GM12801 (cell line): Measurements from ENCODE around the gene ARHGAP44.

Experiments
- TF ChIP-seq, protein P1 (sequence below): IDR thresholded peaks from one replicate; pipeline ENCODE4 v1.5.1; 2011; ENCODE audit warnings: control low read depth; ENCODE audit not compliant: insufficient read length; ENCODE audit errors: extremely low read depth

ARHGAP44 gene

GRCh38 chr17:12990041-12990808 is 200.9 kb downstream of the ARHGAP44 start:
- TF ChIP-seq, protein P1, sequence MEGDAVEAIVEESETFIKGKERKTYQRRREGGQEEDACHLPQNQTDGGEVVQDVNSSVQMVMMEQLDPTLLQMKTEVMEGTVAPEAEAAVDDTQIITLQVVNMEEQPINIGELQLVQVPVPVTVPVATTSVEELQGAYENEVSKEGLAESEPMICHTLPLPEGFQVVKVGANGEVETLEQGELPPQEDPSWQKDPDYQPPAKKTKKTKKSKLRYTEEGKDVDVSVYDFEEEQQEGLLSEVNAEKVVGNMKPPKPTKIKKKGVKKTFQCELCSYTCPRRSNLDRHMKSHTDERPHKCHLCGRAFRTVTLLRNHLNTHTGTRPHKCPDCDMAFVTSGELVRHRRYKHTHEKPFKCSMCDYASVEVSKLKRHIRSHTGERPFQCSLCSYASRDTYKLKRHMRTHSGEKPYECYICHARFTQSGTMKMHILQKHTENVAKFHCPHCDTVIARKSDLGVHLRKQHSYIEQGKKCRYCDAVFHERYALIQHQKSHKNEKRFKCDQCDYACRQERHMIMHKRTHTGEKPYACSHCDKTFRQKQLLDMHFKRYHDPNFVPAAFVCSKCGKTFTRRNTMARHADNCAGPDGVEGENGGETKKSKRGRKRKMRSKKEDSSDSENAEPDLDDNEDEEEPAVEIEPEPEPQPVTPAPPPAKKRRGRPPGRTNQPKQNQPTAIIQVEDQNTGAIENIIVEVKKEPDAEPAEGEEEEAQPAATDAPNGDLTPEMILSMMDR = no peak

- TF ChIP-seq, protein P1 = no peak
Measured at GRCh38 chr17:12990926-12991325, 201.6 kb downstream of the ARHGAP44 start.

GRCh38 chr17:12992676-12993075 is 203.4 kb downstream of the ARHGAP44 start:
- TF ChIP-seq, protein P1 = no peak

GRCh38 chr17:12993631-12994030 is 204.3 kb downstream of the ARHGAP44 start:
- TF ChIP-seq, protein P1 = no peak

GRCh38 chr17:12994341-12995074 is 205.2 kb downstream of the ARHGAP44 start:
- TF ChIP-seq, protein P1 = no peak

DNA sequence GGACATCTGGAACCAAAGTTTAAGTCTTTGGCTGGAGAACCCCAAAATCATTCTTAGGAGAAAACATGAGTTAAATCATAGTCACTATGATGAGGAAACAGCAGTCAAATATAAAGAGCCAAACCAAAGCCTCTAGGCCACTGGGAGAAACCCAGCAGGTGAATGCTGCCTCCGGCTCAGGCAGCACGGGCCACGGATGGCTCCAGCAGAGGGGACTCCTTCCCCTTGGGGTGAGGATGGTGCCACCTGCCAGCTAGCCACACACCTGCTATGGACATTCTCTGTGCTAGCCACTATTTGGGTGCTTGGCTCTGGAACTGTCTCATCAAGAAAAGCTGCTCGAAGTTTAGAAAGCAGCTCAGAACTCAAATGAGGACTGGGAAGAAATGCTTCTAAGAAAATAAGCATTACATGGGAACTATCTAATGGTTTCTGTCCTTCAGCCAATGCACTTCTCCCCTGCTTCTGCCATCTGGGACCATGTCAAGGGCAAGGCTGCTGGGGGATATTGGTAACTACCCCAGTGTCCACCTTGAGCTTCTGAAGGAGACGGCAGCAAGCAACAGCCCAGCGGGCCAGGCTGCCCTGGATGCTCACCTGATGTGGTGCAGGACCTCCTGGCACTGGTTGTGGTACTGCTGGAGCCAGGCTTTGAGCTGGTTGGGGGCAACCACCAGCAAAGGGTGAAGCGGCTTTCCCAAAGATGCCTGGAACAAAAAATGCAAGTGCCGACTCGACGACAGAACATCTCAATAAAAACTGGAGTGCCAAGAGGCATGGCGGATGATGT is 206.0 kb downstream of the ARHGAP44 start:
- TF ChIP-seq, protein P1 = no peak

- TF ChIP-seq, protein P1 = no peak
Measured at GRCh38 chr17:12995896-12996295, 206.6 kb downstream of the ARHGAP44 start.
